CD4-positive, alpha-beta T cell treated with Interleukin-17A for 1 hour (primary cell): ENCODE data around the gene APOH.
A peak's percentile ranks its signal among the peaks of the same experiment; 100 is the strongest.
"Not testable (repeated sequence)": the region's sequence is repeated elsewhere in the genome, so short reads cannot be mapped to it uniquely, and the experiment has no call there.

ENCODE experiments used
- DNase-seq: peaks from one replicate; pipeline ENCODE4 v3.0.0-alpha.2; 2020

The APOH gene, protein sequence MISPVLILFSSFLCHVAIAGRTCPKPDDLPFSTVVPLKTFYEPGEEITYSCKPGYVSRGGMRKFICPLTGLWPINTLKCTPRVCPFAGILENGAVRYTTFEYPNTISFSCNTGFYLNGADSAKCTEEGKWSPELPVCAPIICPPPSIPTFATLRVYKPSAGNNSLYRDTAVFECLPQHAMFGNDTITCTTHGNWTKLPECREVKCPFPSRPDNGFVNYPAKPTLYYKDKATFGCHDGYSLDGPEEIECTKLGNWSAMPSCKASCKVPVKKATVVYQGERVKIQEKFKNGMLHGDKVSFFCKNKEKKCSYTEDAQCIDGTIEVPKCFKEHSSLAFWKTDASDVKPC

DNA sequence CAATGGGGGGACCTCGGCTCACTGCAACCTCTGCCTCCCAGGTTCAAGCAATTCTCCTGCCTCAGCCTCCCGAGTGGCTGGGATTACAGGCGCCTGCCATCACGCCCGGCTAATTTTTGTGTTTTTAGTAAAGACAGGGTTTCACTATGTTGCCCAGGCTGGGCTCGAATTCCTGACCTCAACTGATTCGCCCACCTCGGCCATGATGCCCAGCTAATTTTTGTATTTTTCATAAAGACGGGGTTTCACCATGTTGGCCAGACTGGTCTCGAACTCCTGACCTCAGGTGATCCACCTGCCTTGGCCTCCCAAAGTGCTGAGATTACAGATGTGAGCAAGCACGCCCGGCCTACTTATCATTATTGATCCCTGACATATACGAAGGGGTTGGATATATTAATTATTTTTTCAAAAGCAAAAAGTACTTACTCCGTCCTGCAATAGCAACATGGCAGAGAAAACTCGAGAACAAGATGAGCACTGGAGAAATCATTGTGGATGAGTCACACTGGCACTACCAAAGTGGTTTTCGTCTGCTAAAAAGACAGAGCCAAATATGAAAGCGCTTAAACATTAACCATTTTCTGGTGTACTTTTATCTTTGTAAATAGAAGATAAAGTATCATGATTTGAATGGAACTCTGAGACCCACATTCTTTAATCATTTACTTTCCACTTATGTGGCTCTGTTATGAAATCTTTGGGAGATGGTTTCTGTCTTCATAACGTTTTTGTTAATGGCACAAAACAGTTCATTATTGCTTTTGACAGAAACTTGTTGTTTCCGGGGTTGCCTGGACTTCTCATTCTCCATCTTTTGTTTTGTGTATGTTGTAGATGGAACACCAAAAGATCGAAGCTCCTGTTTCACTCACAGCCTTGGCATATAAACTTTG lies at the start of gene APOH:
Gene APOH (minus strand): TSS at position 529 of the 896 bp plus-strand sequence. CDS start 36 bp downstream, at position 493.
- DNase-seq, result no peak

DNA sequence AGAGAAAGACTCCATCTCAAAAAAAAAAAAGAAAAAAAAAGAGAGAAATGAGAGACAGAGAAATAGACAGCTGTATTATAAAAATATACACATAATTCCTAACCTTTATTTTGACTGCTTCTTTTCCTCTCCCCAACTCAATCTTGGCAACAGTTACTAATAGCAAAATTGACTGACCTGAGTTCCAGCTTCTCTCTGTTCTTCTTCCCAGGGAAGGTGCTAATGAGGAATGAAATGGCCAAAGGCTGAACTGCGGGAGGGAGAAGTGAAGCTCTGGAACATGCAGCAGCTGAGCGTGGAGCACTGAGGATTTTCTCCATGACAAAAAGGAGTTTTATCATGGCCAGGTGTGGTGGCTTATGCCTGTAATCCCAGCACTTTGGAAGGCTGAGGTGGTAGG lies 48.0 kb upstream of the APOH start:
- DNase-seq, result no peak

DNA sequence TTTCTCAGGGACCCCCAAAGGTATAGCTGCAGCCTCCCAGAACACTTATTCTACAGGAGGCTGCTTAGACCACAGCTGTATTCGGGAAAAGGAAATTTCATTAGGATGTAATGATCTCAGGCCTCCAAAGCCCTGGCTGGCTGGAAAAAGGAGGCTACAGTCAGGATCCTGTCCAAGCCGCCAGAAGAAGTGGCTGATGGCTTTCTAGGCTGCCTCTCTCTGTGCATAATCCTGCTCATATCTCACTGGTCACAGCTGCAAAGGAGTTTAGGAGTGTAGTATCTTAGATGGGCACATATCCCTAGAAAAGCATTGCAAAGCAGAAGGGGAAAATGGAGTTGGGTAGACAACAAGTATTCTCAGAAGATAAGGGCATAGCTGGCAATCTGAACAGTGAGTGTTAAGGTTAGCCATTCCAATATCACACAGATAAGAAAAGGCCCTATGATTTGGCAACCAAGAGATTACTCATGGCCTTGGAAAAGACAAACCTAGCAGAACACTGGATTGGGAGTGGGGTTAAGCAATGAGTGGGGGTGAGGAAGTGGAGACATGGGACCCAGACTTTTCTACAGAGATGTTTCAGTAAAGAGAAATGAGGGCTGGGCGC lies 47.2 kb upstream of the APOH start:
- DNase-seq, result no peak

DNA sequence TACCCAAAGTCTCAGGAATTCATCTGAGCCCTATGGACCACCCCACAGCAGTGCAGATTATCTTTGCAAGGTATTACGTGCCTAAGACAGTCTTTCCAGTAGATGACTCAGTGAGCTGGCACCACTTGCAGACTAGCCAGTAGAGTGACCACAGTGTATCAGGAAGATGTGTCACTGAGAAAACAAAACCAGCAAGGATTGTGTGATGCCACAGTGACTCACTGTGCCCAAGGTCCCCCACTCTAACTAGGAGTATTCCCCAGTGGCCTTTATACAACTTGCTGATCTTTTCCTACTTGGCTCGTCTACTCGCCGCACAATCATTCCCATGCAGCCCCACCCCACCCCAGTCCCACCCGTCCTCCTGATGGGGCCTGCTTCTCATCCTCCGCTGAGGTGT lies 46.4 kb upstream of the APOH start:
- no peak for DNase-seq

DNA sequence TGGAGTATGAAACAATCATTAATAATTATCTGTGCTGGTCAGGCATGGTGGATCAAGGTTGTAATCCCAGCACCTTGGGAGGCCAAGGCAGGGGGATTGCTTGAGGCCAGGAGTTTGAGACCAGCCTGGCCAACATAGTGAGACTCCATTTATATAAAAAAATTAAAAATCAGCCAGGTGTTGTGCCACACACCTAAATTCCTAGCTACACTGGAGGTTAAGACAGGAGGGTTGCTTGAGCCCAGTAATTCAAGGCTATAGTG lies 44.3 kb upstream of the APOH start:
- no peak for DNase-seq

DNA sequence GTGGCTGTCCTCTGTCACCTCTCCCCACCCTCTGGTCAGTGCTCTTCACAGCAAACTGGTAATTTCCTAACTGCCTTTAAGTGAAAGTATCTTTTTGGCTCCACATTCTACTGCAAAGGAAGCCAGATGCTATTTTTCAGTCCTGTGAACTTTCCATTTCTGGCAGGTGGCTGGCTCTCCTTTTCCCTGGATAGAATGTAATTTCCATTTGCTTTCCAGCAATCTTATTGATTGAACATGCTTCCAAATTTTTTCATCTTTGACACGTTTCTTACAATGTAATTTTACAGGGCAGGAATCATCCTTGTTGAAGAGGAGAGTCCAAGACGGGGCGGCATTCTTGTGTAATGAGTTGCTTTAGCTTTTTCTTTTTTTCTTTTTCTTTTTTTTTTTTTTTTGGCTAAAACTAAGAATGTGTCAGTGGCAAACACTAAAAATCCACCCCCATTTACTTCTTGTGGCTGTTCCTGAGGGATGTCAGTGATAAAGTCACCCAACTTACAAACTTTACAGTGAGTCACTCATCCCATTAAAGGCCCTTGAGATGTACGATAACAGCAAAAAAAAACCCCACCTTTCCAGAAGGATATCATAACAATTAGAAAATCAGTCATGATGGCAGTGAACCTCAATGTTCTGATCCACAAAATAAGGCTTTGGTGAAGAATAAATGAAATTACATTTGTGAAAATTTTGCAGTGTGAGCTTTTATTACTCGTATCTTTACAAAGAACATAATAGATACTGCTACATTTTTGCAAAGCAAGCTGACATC lies 43.8 kb upstream of the APOH start:
- DNase-seq, result no peak

DNA sequence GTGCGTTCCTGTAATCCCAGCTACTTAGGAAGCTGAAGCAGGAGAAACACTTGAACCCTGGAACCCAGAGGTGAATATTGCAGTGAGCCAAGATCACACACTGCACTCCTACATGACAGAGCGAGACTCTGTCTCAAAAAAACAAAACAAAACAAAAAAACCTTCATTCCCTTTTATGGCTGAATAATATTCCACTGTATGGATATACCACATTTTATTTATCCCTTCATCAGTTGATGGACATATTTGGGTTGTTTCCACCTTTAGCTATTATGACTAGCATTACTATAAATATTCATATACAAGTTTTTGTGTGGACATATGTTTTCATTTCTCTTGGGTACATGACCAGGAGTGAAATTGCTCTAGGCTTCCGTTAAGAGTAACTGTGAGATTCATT lies 42.3 kb upstream of the APOH start:
- DNase-seq, result no peak

DNA sequence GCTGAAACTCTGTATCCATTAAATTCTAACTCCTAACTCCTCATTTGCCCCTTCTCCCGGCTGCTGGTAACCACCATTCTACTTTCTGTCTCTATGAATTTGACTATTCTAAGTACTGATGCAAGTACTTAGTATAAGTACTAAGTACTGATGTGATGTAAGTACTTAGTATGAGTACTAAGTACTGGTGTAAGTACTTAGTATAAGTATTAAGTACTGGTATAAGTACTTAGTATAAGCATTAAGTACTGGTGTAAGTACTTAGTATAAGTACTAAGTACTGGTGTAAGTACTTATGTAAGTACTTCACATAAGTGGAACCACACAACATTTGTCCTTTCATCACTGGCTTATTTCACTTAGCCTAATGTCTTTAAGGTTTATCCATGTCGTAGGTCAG lies 40.9 kb upstream of the APOH start:
- no peak for DNase-seq

DNA sequence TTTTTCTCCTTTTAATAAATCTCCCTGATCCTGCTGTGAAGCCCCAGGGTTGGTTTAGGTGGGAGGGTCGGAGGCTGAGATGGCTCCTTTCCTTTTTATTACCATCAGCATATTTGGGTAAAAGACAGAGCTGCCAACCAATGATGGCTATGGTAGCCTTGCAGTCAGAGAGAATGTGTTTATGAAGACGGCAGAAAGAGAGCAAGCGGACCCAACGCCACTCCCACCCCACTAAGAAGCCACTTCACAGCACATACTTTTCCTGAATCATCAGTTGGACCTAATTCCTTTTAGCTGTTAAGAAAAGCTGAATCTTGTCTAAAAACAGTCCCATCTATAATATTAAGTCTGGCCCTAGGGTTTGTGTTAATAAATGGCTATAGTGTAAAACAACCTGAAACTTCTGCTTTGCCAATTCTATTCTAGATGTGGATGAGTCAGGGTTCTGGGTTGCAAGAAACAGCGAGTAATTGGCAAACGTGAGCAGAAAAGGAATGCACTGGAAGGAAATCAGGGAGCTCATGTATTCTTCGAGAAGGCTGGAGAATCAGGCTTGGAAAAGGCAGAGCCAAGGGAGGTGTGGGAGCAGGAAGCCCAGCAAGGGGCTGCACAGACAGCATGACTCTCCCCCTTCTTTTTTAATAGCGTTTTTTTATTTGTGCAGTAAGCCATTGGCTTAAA lies 39.2 kb upstream of the APOH start:
- DNase-seq, result no peak

DNA sequence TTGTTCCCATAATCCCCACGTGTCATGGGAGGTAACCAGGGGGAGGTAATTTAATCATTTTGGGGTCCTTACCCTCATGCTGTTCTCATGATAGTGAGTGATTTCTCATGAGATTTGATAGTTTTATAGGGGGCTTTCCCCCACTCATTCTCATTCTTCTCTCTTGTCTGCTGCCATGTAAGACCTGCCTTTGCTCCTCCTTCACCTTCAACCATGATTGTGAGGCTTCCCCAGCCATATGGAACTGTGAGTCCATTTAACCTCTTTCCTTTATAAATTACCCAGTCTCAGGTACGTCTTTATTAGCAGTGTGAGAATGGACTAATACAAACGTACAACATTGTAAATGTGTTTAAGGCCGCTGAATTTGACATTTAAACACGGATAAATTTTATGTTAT lies 35.5 kb upstream of the APOH start:
- DNase-seq, result no peak

DNA sequence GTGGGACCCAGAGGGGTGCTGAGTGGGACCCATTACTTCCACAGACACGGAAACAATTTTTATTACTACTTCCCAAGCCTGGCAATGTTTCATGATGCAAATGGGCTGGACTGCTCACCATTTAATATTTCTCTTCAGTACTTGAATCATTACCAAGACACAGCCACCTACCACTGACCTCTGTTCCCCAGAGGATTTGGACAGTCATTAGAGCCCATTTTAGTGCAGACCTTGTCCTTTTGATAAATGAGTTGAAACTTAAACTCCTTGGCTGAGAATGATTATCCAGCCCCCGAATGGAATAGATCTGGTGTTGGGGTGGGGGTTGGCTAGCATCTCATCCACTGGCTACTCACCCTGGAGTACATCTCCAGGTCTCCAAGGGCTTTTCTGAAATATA lies 33.6 kb upstream of the APOH start:
- no peak for DNase-seq

DNA sequence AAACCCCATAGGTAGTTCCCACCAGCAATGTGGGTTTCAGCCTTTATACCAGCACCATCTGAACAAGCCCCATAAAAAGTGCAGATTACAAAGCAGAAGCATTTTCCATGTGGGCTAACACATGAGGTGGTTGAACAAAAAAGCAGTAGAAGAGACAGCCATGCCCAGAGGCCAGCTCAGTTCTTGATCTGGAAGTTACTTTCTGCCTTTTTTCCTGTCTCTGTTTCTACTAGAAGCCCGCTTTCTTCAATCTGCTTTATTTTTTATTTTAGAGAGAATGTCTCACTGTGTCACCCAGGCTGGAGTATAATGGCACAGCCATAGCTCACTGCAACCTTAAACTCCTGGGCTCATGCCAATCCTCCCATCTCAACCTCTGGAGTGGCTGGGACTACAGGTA lies 31.5 kb upstream of the APOH start:
- no peak for DNase-seq

DNA sequence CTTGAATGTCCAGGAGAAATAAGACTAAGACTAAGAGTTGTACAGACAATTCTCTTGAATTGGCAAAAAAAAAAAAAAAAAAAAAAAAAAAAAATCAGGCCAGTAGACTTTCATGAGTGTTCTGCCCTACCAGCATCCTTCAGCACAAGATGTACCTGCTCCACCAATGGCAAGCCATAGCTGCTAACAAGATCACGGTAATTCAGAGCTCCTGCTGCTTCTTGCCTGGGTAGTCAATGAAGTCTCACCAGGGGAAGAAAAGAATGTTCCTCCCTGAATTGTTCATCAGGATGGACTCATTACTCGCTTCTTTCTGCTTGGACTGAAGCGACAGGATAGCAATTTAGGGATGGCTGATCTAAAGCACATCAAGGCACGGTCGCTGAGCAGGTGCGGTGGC lies 31.1 kb upstream of the APOH start:
- no peak for DNase-seq

DNA sequence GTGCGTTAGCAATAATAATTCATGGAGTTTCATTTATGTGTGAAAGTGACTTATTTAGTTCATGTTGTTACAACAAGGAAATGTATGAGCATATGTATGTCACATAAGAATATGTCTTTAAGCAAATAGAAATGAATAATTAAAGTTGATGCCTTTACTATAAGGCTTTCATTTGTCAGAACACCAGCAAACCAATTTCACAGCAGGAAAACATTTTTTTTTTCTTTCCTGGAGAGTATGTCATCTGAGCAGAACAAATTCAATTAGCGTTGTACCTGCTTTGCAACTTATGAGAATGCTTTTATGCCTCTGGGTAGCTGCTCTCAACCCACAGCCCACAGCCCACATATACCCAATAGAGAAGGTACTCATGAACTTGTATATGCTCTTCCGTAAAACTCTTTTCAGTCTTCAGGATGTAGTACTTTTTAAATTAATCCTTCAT lies 26.3 kb upstream of the APOH start:
- DNase-seq, result peak; percentile 9

DNA sequence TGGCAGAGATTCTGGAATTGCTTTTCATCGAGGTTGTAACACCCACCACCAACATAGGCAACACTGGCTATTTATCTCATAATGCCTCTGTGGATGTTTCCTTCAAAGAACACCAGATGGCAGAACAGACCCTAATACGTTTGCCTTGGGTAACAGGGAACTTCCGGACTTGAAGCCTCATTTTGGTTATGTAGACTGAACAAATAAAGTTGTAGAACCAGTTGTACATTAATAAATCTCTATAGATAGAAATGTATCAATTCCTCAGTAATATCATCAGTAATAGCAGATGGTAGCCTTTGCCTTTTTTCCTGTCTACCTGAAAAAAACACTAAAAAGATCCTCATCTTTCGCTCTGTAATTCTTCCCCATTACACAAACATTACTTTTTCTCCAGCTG lies 25.9 kb upstream of the APOH start:
- DNase-seq, result peak; percentile 81

DNA sequence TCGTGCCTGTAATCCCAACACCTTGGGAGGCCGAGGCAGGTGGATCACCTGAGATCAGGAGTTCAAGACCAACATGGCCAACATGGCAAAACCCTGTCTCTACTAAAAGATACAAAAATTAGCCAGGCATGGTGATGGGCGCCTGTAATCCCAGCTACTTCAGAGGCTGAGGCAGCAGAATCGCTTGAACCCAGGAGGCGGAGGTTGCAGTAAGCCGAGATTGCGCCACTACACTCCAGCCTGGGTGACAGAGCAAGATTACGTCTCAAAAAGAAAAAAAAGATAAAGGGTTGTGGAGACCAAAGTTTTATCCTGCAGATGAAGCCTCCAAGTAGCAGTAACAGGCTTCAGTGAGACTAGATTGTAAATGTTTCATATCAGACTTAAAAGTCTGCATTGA lies 24.2 kb upstream of the APOH start:
- DNase-seq, result not testable (repeated sequence)

DNA sequence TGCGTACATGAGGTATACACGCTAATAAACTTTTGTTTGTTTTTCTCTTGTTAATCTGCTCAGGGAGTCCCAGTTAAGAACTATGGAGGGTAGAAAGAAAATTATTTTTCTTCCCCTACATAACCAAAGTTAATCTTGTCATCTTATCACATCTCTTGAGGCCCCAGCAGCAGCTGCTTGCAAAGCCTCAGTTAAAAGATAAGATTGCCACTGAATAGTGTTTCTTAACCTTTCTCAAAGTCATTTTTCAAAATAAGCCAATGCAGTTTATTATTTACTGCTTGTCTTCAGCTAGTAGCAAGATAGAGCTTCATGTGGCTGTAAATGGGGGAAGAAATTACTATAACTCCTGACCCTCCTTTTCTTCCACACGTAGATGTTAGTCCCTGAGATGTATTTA lies 21.5 kb upstream of the APOH start:
- no peak for DNase-seq

DNA sequence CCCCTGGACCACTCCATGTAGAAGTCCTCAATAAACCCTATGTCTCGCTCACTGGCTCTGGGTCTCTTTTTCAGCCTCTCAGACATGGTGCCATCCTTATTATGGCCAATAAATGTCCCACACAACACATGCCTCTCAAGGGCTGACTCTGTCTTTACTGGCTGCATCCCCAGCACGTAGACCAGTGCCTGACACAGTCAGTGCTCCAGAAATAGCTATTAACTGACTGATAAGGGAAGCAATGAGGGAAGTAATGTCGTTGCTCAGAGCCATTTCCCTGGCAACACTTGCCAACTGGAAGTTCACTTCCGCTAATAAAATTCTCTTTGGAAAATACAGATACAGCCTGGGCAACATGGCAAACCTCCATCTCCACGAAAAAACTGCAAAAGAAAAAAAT lies 19.1 kb upstream of the APOH start:
- no peak for DNase-seq

DNA sequence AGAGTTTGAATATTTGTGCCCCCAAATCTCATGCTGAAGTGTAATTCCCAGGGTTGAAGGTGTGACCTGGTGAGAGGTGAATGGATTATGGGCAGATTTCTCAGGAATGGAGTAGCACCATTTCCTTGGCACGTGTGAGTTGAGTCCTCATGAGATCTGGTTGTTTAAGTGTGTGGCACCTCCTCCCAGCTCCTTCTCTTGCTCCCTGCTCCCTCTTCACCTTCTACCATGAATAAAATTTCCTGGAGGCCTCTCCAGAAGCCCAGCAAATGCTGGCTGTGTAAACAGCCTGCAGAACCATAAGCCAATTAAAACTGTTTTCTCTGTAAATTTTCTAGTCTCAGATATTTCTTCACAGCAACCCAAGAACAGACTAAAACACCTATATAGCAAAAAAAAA lies 12.6 kb upstream of the APOH start:
- DNase-seq, result no peak

DNA sequence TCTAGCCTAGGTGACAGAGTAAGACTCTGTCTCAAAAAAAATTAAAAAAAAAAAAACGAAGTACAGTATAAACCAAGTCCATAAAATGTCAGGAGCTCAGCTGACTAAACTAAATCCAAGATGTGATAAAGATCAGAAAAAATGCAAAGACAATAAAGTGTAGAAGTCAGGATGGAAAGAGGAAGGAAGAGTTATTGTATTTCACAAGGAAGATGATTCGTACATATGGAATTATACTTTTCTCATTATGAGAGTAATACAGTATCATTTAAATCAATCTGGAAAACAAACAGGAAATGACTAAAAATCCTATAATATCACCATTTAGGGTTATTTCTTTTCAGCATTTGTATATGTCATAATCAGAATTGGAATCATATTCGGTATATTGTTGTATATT lies 11.4 kb upstream of the APOH start:
- no peak for DNase-seq

DNA sequence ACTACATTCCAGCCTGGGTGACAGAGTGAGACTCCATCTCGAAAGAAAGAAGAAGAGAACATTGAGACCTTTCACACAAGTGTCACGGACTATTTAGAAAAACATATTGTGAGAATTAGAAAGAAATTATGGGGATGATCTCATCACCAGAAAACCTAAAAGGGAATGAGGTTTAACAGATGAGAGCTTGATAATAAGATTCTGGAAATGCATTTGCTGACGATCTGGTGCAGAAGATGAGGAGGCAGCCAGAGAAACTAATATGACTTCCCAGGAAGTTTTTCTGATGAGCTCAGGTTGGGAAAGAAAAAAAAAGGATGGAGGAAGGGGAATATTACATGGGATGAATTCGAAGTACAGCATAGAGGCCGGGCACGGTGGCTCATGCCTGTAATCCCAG lies 10.8 kb upstream of the APOH start:
- no peak for DNase-seq

DNA sequence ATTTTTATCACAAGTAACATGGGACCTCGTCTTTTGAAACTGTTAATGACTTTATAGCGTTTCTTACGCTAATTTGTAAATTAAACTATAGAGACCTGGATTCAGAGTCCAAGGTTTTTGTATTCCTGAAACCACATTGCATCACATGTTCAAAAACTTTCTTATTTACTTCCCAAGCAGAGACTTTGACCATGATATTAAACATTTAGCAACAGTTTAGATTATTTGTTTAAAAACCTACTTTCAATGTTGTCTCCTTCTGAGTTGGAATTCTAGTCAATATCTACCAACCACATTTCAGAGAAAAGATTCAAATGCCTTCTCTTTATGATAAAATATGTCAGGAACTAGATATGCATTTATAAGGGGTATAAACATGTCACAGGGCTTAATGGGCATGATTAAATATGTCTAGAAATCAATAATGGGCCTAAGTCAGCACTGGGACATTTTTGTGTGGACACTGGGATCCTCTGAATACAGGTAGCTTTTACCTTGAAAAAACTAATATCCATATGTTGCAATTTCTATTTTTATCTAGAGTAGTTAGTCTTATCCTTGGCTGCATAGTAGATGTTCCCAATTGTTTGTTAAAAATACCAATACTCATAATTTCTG lies 6.3 kb upstream of the APOH start:
- DNase-seq, result no peak
